Measurements from ENCODE around the gene ACSM4.
"Not testable (repeated sequence)": the region's sequence is repeated elsewhere in the genome, so short reads cannot be mapped to it uniquely, and the experiment has no call there.

The ACSM4 gene

DNA sequence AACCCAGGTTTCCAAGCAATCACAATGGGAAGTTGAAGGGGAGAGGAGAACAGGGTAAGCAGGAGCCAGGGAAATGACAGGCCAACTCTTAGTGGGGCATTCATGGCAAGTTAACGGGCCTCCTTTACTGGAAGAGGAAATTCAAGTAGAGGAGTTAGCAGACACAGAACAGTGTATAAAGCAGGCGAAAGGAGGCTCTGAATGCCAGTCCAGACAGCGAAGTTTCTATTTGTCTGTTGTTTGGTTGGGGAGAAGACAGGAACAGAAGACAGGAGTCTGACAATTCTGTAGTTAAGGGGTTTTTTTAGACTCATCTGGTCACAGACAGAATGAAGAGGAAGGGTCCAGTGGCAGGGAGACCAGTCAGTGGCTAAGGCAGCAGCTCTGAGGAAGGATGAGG, at the start of gene ACSM4:
Gene ACSM4, plus strand, starts transcription at position 301 of the 400 bp plus-strand sequence. CDS start 260 bp downstream, outside the sequence.
- DNase-seq (ENCODE audit: low read depth in 2 of 2) = no peak

DNA sequence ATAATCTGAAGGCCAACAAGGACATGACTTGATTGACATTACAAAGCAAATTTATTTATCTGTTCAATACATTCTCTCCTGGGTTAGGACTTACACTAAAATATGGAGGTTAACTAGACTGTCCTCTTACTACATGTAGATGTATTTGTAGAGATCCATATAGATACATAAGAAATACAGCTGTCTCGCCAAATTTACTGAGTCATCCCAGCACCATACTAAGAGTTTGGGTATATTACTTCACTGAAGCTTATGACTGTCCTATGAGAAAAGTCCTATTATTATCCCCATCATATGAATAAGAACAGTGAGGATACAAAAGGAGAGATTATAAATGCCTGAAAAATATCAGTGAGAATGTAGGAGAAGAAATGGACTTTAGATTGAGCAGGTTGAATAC, 44.8 kb upstream of the ACSM4 start:
- no peak for DNase-seq (ENCODE audit: low read depth in 2 of 2)

DNA sequence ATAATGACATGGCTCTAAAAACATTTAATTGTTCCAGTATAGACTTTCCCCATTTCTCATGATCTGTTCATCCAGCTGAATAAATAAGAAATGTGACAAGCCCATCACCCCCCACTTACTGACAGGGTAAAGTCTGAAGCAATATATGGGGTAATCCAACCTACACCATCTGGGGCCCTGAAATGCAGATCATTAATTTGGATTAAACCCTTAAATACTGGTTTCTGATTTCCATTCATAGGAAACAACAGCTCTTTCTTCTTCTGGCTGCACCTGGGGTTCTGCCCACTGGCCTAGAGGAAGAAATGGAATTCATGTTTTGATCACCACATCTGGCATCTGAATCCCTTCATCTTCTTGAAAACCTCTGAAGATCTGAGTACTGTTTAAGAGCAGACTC, 39.3 kb upstream of the ACSM4 start:
- no peak for DNase-seq (ENCODE audit: low read depth in 2 of 2)

DNA sequence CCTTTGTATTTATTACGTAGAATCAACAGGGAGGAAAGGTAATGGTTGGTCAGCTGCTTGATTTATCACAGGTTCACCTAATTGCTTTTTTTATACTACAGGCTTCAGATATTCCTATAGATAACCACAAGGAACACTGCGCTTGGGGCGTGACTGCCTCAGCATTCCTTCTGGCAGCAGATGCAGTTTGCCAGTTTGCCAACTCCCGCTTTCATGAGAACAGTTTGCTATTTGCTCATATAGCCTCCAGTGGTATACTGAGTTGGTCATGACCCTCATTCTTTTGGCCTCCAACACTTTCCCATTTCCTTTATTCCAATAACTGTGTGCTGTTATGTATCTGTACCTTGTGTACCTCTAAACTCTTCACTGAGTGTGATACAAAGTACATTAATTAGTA, 38.6 kb upstream of the ACSM4 start:
- no peak for DNase-seq (ENCODE audit: low read depth in 2 of 2)

- DNase-seq (ENCODE audit: low read depth in 2 of 2) = no peak
Measured at GRCh38 chr12:7269273-7269672, 34.6 kb upstream of the ACSM4 start.

DNA sequence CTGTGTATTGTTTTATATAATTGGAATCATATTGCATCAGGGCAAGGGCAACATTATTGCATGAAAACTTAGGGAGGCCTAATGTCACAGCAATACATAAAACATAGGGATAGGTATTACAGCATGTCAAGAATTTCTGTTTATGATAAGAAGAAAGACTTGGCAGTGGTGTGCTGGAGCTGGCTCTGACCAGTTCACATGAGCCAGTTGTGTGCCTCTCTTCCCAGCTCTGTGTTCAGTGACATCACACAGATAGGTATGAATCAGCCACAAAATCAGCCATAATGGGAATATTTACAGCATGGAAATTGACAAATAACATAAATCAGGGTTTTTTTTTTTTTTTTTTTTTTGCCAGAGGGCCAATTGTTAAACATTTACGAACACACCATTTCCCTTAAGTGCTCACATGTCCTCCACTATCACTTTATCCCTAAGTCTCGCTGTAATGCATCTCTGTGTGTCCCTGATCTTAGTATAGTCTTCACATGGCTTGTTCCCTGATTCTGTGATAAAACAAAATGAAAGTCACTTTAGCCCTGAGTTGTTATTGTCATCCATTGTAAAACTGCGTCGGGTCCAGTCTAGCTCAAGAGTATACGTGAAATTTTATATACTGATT, 31.9 kb upstream of the ACSM4 start:
- DNase-seq (ENCODE audit: low read depth in 2 of 2) = no peak

DNA sequence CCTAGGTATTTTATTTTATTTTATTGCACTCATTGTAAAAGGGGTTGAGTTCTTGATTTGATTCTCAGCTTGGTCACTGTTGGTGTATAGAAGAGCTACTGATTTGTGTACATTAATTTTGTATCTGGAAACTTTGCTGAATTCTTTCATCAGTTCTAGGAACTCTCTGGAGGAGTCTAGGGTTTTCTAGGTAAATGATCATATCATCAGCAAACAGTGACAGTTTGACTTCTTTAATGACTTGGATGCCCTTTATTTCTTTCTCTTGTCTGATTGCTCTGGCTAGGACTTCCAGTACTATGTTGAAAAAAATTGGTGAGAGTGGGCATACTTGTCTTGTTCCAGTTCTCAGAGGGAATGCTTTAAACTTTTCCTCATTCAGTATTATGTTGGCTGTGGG, 28.4 kb upstream of the ACSM4 start:
- not testable (repeated sequence) for DNase-seq (ENCODE audit: low read depth in 2 of 2)

DNA sequence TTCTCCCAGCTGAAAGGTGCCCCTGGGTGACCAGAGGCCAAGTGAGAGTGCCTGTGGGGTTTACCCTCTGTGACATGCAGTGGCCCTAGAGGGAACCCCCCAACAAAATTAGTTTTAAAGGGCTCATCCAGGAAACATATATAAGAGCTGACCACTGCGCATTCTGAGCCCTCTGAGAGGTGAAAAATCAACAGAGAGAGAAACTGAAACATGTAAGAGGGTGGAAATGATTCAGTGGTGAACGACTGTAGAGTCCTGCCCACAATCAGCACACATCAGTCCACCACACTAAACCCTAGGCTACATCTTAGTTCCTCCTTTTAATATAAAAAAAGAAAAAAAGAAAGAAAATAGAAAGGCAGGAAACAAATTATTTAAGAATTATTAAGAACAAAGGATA, 21.0 kb upstream of the ACSM4 start:
- no peak for DNase-seq (ENCODE audit: low read depth in 2 of 2)

DNA sequence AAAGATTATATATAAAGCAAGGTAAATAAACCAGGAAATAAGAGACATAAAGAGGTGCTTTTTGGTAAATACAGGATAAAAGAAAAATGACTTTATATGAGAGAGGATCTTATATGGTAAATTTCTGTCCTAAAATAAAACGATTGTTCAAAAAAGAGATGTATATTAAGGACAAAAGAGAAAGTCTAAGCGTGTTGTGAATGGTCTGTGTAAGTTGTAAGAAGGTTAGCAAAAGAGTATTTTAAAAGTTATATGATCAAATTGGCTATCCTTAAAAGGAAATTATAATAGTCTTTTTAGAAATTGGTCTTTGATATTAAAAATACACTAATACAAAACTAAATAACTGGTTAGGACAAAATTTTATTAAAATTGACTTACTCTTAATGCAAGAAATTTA, 14.1 kb upstream of the ACSM4 start:
- no peak for DNase-seq (ENCODE audit: low read depth in 2 of 2)

GRCh38 chr12:7290588-7290987, 13.3 kb upstream of the ACSM4 start:
- not testable (repeated sequence) for DNase-seq (ENCODE audit: low read depth in 2 of 2)

DNA sequence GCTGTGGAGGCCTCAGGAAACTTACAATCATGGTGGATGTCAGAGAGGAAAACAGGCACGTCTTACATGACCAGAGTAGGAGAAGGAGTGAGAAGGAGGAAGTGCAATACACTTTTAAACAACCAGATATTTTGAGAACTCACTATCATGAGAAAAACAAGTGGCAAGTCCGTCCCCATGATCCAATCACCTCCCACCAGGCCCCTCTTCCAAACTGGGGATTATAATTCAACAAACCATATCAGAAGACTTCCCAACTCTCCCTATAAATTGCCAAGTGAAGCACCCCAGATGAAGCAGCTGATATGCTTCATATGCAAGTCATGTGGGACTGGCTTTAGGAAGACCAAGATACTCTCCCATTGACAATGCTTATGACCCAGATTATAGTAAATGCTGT, 11.6 kb upstream of the ACSM4 start:
- no peak for DNase-seq (ENCODE audit: low read depth in 2 of 2)

- no peak for DNase-seq (ENCODE audit: low read depth in 2 of 2)
Measured at GRCh38 chr12:7293670-7294069, 10.2 kb upstream of the ACSM4 start.

DNA sequence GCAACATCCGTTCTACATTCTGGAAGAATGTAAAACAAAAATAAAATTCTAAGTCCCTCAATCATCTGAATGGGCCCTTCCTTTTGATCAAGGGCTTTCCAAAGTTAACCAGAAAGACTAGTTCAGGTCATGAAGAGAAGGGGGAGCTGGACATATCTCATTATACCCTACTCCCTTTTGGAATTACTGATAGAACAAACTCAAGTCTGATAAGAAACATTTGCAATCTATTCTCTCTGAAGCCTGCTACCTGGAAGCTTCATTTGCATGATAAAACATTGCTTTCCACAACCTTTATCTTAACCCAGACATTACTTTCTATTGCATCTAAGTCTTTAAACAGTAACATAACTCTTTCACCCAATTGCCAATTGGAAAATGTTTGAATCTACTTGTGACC, 8.3 kb upstream of the ACSM4 start:
- DNase-seq (ENCODE audit: low read depth in 2 of 2) = no peak

- DNase-seq (ENCODE audit: low read depth in 2 of 2) = no peak
Measured at GRCh38 chr12:7297865-7298264, 6.0 kb upstream of the ACSM4 start.

GRCh38 chr12:7302266-7302986, 1.4 kb upstream of the ACSM4 start:
- DNase-seq (ENCODE audit: low read depth in 2 of 2) = no peak

DNA sequence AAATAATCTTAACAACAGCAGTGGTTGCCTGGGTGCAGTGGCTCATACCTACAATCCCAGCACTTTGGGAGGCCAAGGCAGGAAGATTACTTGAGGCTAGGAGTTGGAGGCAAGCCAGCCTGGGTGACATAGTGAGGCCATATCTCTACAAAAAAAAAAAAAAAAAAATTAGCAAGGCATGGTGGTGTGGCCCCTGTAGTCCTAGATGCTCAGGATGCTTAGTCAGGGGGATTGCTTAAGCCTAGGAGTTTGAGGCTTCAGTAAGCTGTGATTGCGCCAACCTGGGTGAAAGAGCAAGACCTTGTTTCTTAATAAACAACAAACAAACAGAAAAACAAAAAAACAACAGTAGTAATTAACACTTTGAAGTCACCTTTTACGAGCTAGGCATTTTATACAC, 642 bp upstream of the ACSM4 start:
- no peak for DNase-seq (ENCODE audit: low read depth in 2 of 2)

- no peak for DNase-seq (ENCODE audit: low read depth in 2 of 2)
Measured at GRCh38 chr12:7304456-7304855, 584 bp downstream of the ACSM4 start.

DNA sequence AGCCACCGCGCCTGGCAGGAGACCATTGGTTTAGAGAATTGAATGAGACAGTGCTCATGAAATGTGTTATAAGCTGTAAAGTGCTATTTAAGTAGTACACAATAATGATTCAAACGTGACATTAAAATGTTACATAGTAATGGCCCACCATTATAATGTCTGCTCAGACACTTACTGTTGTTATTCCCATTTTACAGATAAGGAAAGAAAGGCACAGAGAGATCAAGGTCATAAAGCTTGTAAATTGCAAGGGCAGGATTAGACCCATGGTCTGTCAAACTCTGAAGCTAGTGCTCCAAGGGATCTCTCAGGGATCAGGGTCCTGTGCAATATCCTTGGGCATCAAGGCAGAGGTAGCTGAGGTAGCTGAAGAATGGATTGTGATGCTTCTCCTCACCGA, 6.2 kb downstream of the ACSM4 start:
- DNase-seq (ENCODE audit: low read depth in 2 of 2) = no peak

- no peak for DNase-seq (ENCODE audit: low read depth in 2 of 2)
Measured at GRCh38 chr12:7319930-7320329, 16.1 kb downstream of the ACSM4 start.

DNA sequence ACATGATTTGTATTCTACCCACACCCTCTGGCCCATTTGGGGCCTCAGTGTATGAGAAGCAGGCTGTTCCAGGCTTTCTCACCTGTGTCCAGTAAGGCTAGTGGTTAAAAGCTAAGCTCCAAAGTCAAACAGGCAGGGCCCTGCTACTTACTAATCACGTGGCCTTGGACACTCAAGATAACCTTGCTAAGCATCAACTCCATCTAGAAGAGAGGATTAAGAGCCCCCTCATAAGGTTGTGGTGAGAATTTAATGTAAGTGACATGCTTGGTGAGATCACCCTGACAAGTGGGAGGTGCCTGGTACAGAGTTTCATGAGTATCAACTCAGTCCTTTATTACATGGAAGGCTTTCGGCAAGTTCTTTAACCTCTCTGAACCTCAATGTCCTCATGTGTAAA, 17.8 kb downstream of the ACSM4 start:
- DNase-seq (ENCODE audit: low read depth in 2 of 2) = no peak

GRCh38 chr12:7322599-7322998, 18.7 kb downstream of the ACSM4 start:
- no peak for DNase-seq (ENCODE audit: low read depth in 2 of 2)

DNA sequence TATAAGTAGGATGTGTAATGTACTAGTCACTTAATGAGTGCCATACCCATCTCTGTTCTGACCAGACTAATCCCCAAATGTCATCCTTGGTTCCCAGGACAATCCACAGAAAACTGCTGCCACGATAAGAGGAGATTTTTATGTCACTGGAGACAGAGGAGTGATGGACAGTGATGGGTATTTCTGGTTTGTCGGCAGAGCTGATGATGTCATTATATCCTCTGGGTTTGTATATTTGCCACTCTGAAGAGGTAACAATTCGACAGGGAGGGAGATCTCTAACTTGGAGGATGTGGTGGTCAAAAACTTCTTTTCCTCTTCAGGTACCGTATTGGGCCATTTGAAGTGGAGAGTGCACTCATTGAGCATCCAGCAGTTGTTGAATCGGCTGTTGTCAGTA, 20.3 kb downstream of the ACSM4 start:
- no peak for DNase-seq (ENCODE audit: low read depth in 2 of 2)

DNA sequence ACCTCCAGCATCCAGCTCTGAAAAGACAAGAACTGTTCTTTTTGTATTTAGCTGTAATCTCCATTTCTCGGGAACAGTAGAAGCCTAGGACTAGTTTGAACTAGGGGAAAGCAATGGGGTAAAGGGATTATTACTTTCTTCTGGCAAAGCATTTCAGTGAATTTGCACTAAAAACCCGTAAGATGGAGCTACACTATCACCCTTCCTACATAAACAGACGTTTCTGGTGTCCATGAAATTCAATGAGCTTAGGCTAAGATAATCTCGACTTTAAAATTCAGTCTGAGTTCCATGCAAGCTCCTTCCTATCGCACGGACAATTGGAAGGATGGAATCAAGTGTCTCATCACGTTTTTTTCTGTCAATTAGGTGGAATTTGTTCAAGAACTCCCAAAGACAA, 24.0 kb downstream of the ACSM4 start:
- no peak for DNase-seq (ENCODE audit: low read depth in 2 of 2)

- DNase-seq (ENCODE audit: low read depth in 2 of 2) = not testable (repeated sequence)
Measured at GRCh38 chr12:7337790-7338189, 33.9 kb downstream of the ACSM4 start.

Measured in stimulated activated CD4-positive, alpha-beta T cell treated with anti-CD3 and anti-CD28 coated beads, Interleukin-12 subunit alpha, Interleukin-12 subunit beta, amount 100 ng/mL, for 24 hours (primary cell).